SK-N-SH (cell line): ENCODE results near the gene RPL29.
A peak's percentile ranks its signal among the peaks of the same experiment; 100 is the strongest.

Experiments used
- CHD2 ChIP-seq: fragments of 150-350 bp; IDR thresholded peaks from 2 replicates; pipeline ENCODE4 v1.6.1; 2018; ENCODE audit warnings: low read length; ENCODE audit not compliant: partially characterized antibody
- CTCF ChIP-seq: fragments of 200-600 bp; sonication (generic); IDR thresholded peaks from 2 replicates; pipeline ENCODE4 v1.6.1; 2017; ENCODE audit warnings: antibody characterized with exemption, mild to moderate bottlenecking, moderate library complexity

- TF ChIP-seq CHD2 (peak; percentile 78), CTCF (peak; percentile 52)
Observed at GRCh38 chr3:52041118-52041731, 45.5 kb upstream of the RPL29 start.
